Activated T-helper 17 cell treated with anti-CD3 and anti-CD28 coated beads, Interleukin-2, amount 50 U/mL, for 72 hours (primary cell): ENCODE data around the gene NCKAP1. TPM values are rescaled to one million over a fixed set of nuclear protein-coding genes. Genes with fewer than 3 reads are reported as not detected.
"Not testable (repeated sequence)": the region's sequence is repeated elsewhere in the genome, so short reads cannot be mapped to it uniquely, and the experiment has no call there.

Experiments used
- ATAC-seq: fragments of 150-1000 bp; cut with Tn5 transposase; replicated peaks from 2 replicates; pipeline ENCODE4 v1.10.0; 2021; ENCODE audit warnings: mild to moderate bottlenecking, moderate library complexity
- H3K27ac Mint-ChIP-seq: one replicate; pipeline ENCODE4 v1.8.0; 2022; ENCODE audit warnings: mixed read lengths
- H3K27me3 Mint-ChIP-seq: one replicate; pipeline ENCODE4 v1.8.0; 2022; ENCODE audit warnings: mixed read lengths
- H3K36me3 Mint-ChIP-seq: one replicate; pipeline ENCODE4 v1.8.0; 2022; ENCODE audit warnings: low read depth, mild to moderate bottlenecking, mixed read lengths
- H3K4me1 Mint-ChIP-seq: one replicate; pipeline ENCODE4 v1.8.0; 2022; ENCODE audit warnings: mixed read lengths
- H3K4me3 Mint-ChIP-seq: one replicate; pipeline ENCODE4 v1.8.0; 2022; ENCODE audit warnings: mild to moderate bottlenecking, mixed read lengths
- H3K9me3 Mint-ChIP-seq: one replicate; pipeline ENCODE4 v1.8.0; 2022; ENCODE audit warnings: mixed read lengths
- total RNA-seq, 2 donors: library from RNA; stranded (reverse); gene quantifications; one replicate each; pipeline ENCODE4 v1.2.3, GENCODE V29; 2022

NCKAP1 gene
- total RNA-seq, 2 donors from 2014 or later, result 7.6 to 8.4 TPM

DNA sequence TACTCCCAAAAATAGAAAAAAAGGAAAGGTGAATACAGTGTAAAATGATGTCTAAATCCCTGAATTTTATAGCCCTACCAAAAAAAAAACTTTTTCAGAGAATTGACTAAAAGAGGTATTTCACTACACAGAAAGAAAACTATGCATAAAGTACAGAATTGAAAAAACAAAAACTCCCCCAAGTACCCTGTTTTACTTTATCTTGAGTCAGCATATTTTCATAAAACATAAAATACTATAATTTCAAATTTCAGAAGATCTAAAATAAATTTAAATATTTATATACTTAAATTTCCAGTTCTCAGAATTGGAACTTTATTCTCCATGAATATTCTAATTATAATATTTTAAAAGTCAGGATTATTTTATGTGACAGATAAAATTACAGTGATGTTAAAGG lies 10.1 kb downstream of the NCKAP1 start:
- H3K4me3 Mint-ChIP-seq, result no peak overlapping the region
- no peak for ATAC-seq
- peaks cover under 1% of the 10 kb centered on the region for H3K36me3 Mint-ChIP-seq
- H3K9me3 Mint-ChIP-seq, result no peaks in the 10 kb centered on the region
- H3K4me1 Mint-ChIP-seq, result no peaks in the 10 kb centered on the region
- peaks cover under 1% of the 10 kb centered on the region for H3K27me3 Mint-ChIP-seq
- H3K27ac Mint-ChIP-seq, result no peak overlapping the region

DNA sequence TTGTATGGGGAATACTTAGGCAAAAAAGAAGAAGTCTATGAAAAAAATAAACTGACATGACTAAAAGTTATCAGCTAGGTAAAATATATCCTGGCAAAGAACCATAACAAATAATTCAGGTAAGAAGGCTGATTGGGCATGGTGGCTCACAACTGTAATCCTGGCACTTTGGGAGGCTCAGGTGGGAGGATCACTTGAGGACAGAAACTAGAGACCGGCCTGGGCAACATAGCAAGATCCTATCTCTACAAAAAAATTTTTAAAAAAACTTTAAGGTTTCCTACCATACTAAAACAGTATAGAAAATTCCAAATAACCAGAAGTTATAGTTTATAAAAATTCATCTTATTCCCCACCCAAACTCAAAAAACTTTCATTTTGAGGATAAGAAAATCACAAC lies 10.8 kb downstream of the NCKAP1 start:
- H3K27ac Mint-ChIP-seq, result no peak overlapping the region
- no peak overlapping the region for H3K4me3 Mint-ChIP-seq
- ATAC-seq, result no peak
- H3K36me3 Mint-ChIP-seq, result peaks cover 6% of the 10 kb centered on the region
- no peaks in the 10 kb centered on the region for H3K27me3 Mint-ChIP-seq
- H3K4me1 Mint-ChIP-seq, result no peaks in the 10 kb centered on the region
- H3K9me3 Mint-ChIP-seq, result no peaks in the 10 kb centered on the region

DNA sequence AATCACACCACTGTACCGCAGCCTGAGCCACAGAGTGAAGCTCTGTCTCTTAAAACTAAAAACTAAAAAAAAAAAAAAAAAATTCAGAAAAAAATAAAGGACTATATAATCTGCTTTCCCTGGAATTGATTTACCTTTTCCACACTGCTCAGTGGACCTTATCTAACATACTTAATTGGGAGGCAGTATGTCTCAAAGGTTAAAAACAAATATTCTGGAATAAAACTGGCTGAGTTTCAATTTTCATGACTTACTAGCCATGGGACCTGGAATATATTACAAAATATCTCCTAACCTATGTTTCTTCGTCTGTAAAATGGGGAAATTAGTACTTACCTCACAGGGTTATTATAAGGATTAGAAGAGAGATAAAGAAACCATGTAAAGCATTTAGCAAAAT lies 11.8 kb downstream of the NCKAP1 start:
- no peak overlapping the region for H3K27ac Mint-ChIP-seq
- no peaks in the 10 kb centered on the region for H3K4me1 Mint-ChIP-seq
- no peaks in the 10 kb centered on the region for H3K27me3 Mint-ChIP-seq
- H3K4me3 Mint-ChIP-seq, result no peak overlapping the region
- ATAC-seq, result no peak
- peaks cover 13% of the 10 kb centered on the region for H3K36me3 Mint-ChIP-seq
- no peaks in the 10 kb centered on the region for H3K9me3 Mint-ChIP-seq

DNA sequence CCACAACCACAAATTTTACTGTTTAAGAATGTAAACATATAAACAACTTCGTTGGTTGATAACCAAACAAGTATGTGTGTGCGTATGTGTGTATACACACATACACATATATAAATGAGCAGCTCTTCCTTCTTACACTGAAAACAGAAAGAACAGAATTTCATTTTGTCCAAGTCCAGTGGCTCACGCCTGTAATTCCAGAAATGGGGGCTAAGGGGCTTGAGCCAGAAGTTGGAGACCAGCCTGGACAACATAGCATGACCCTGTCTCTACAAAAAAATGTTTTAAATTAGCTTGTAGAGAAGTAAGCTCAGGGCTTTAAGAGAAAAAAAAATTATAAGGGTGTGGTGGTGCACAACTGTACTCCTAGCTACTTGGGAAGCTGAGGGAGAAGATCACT lies 12.3 kb downstream of the NCKAP1 start:
- ATAC-seq, result no peak
- no peaks in the 10 kb centered on the region for H3K9me3 Mint-ChIP-seq
- H3K4me1 Mint-ChIP-seq, result no peaks in the 10 kb centered on the region
- H3K4me3 Mint-ChIP-seq, result no peak overlapping the region
- no peaks in the 10 kb centered on the region for H3K27me3 Mint-ChIP-seq
- no peak overlapping the region for H3K27ac Mint-ChIP-seq
- H3K36me3 Mint-ChIP-seq, result peaks cover 15% of the 10 kb centered on the region

DNA sequence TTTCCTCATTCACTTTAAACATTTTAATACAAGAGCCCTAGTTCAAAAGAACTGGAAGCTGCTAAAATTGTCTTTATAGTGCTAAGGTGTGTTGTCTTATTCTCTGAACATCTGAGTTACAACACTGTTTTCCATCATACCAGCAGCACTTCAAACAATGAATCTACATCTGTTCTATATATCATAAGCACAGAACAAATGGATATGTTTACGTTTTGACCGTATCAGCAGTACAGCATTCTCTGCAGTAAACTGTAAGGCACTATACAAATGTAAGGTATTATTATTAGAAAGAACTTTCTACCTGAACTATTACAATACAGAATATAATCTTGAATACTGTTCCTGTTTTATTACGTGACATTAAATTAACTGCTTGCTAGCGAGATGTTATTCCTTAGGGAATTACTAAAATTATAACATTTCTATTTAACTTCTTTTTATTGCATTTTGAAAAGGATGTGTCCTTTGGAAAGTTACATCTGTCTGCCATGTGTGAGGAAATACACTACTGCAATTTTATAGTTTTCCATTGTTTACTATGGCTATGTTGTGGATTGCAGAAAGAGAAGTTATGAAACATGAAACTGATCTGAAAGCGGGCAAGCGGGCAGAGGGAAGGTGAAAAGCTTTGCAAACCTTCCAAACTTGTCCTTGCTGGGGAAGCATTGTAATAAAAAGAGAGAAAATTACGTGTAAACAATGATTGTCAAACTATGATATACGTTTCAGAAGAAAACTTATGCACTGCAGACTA lies 13.7 kb downstream of the NCKAP1 start:
- Mint-ChIP-seq H3K9me3 (no peaks in the 10 kb centered on the region), H3K27ac (no peak overlapping the region), H3K27me3 (no peaks in the 10 kb centered on the region), H3K4me1 (no peaks in the 10 kb centered on the region), H3K4me3 (no peak overlapping the region), H3K36me3 (peaks cover 21% of the 10 kb centered on the region)
- ATAC-seq, result no peak

DNA sequence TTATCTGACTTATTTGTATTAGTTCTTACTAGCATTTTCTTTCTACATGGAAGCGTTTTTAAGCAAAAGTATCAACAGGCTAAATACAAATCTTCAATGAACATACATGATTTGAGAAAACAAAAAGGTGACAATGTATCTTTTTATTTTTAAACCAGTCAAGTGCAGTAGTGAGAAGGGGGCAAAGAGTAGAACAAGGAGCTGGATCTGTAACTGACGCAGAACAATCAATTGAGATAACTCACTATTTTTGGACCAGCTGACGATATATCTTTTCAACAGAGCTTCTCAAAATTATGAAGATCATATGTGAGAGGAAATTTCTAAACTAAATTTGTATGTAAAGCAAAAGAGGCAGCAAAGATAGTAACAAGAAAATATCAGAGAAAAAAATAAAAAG lies 15.5 kb downstream of the NCKAP1 start:
- no peak for ATAC-seq
- Mint-ChIP-seq H3K27ac (no peak overlapping the region), H3K36me3 (peaks cover 21% of the 10 kb centered on the region), H3K4me1 (no peaks in the 10 kb centered on the region), H3K9me3 (no peaks in the 10 kb centered on the region), H3K4me3 (no peak overlapping the region), H3K27me3 (no peaks in the 10 kb centered on the region)

DNA sequence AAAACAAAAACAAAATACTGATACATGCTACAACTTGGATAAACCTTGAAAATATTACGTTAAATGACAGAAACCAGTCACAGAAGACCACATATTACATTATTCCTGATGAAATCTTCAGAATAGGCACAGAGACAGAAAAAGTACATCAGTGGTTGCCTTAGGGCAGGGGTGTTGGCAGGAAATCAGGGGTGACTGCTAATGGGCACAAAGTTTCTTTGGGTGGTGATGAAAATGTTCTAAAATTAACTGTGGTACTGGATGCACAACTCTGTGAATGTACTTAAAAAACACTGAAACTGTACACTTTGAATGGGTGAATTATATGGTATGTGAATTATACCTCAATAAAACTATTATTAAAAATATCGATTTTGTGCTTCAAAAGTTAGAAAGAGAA lies 16.6 kb downstream of the NCKAP1 start:
- Mint-ChIP-seq H3K4me1 (no peaks in the 10 kb centered on the region), H3K9me3 (no peaks in the 10 kb centered on the region), H3K27ac (no peak overlapping the region), H3K4me3 (no peak overlapping the region), H3K27me3 (no peaks in the 10 kb centered on the region), H3K36me3 (peaks cover 24% of the 10 kb centered on the region)
- no peak for ATAC-seq

DNA sequence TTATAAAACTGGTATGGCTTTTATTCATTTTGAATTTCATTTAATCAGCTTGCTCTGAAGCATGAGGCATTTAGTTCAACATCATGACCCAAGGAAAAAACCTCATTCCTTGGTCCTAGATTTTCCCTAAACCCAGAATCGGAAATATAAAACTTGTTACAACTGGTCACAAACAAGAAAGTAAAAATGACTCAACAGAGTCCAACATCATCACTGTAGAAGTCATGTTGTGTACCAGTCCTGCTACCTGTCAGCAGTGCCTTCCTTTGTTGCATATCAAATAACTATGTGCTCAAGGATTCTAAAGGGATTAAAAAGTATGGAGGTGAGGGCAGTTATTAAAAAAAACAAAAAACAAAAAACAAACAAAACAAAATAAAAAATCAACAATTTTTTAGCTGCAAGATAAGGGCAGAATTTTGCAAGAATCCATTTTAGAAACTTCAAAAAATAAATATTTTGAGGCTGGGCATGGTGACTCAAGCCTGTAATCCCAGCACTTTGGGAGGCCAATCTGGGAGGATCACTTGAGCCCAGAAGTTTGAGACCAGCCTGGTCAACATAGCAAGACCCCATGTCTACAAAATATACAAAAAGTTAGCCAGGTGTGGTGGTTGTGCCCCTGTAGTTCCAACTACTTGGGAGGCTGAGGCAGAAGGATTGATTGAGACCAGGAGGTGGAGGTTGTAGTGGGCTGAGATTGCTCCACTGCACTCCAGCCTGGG lies 18.4 kb downstream of the NCKAP1 start:
- Mint-ChIP-seq H3K27me3 (no peaks in the 10 kb centered on the region), H3K36me3 (peaks cover 29% of the 10 kb centered on the region), H3K4me1 (no peaks in the 10 kb centered on the region), H3K27ac (no peak overlapping the region), H3K9me3 (no peaks in the 10 kb centered on the region), H3K4me3 (no peak overlapping the region)
- no peak for ATAC-seq

DNA sequence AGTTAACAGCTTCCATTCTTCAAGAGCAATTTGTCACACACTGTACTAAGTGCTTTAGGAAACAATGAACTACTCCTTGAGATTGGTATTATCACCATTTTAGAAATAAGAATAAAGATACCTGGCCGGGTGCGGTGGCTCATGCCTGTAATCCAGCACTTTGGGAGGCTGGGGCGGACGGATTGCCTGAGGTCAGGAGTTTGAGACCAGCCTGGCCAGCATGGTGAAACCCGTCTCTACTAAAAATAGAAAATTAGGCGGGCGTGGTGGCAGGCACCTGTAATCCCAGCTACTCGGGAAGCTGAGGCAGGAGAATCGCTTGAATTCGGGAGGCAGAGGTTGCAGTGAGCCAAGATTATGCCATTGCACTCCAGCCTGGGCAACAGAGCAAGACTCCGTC lies 20.4 kb downstream of the NCKAP1 start:
- not testable (repeated sequence) for H3K4me1 Mint-ChIP-seq, ATAC-seq, H3K4me3 Mint-ChIP-seq, H3K9me3 Mint-ChIP-seq, H3K27me3 Mint-ChIP-seq, H3K27ac Mint-ChIP-seq
- peaks cover 25% of the 10 kb centered on the region for H3K36me3 Mint-ChIP-seq

DNA sequence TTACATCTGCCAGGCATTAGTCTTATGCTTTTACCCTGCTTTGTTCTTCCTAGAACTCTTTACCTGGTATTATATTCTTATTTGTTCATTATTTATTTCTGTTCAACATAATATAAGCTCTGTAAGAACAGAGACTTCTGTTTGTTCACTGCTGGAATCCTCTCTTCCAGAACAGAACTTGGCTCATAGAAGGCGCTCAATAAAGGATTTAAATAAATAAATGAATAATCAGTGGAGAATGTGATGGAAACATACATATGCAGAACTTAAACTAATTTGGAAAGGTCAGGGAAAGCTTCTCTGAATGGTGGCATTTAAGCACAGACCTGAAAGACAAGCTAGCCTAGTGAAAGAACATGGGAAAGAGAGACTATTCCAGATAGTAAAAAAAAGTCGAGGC lies 24.3 kb downstream of the NCKAP1 start:
- Mint-ChIP-seq H3K4me1 (no peaks in the 10 kb centered on the region), H3K9me3 (no peaks in the 10 kb centered on the region), H3K4me3 (no peak overlapping the region), H3K27ac (no peak overlapping the region), H3K27me3 (no peaks in the 10 kb centered on the region), H3K36me3 (peaks cover 8% of the 10 kb centered on the region)
- no peak for ATAC-seq

DNA sequence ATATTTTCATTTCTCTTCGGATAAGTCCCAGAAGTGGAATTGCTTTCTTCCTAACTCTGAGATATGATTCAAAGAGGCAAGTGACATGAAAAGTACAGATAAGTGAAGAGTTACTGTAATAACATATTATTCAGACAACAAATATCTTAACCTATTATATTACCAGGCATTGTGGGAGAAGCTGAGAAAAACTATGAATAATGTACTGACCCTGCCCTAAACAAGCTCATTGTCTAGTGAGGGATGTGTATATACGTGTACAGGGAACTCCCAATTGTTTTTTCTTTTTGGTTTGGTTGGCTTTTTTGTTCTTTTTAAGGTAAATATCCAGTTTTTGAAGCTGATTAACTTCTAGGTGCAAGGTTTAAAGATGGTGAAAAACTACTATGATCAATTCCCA lies 26.5 kb downstream of the NCKAP1 start:
- Mint-ChIP-seq H3K27me3 (no peaks in the 10 kb centered on the region), H3K4me1 (no peaks in the 10 kb centered on the region), H3K27ac (no peak overlapping the region), H3K4me3 (no peak overlapping the region), H3K9me3 (no peaks in the 10 kb centered on the region), H3K36me3 (peaks cover 6% of the 10 kb centered on the region)
- no peak for ATAC-seq

DNA sequence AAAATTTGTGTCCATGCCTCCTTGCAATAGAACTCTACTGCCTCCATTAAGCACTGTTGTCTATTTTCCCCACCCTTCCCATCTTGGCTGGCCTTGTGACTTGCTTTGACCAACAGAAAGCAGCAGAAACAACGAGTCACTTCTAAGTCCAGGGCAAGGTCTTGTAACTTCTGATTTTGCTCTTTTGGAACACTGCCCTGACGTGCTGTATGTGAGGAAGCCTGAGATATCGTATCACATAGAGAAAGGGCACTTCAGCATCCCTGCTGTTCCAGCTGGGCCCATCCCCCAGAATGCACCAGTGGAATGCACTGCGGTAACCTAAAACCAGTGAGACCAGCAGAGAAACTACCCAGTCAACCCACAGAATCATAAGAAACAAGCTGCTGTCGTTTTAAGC lies 28.1 kb downstream of the NCKAP1 start:
- Mint-ChIP-seq H3K27me3 (no peaks in the 10 kb centered on the region), H3K9me3 (no peaks in the 10 kb centered on the region), H3K4me3 (no peak overlapping the region), H3K27ac (no peak overlapping the region), H3K4me1 (no peaks in the 10 kb centered on the region), H3K36me3 (no peaks in the 10 kb centered on the region)
- ATAC-seq, result no peak

DNA sequence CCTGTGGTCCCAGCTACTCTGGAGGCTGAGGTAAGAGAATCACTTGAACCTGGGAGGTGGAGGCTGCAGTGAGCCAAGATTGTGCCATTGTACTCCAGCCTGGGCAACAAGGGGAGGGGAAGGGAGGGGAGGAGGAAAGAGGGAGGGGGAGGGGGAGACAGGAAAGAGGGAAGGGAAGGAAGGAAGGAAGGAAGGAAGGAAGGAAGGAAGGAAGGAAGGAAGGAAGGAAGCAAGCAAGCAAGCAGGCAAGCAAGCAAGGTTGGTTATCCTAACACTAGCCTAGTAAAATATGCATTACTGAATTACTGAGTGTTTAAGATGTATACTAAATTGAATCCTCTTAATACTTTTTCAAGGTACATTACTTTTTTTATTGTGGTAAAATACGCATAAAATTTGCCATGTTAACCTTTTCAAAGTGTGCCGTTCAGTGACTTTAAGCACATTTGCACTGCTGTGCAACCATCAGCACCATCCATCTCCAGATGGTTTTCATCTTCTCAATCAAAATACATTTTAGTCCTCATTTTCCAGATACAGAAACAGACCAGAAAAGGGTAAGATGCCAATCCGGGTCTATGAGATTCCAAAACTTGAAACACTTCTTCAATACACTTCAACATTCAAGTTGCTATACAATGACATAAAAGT lies 28.9 kb downstream of the NCKAP1 start:
- Mint-ChIP-seq H3K27me3 (no peaks in the 10 kb centered on the region), H3K9me3 (no peaks in the 10 kb centered on the region), H3K4me1 (no peaks in the 10 kb centered on the region), H3K27ac (no peak overlapping the region), H3K36me3 (no peaks in the 10 kb centered on the region), H3K4me3 (no peak overlapping the region)
- ATAC-seq, result no peak

DNA sequence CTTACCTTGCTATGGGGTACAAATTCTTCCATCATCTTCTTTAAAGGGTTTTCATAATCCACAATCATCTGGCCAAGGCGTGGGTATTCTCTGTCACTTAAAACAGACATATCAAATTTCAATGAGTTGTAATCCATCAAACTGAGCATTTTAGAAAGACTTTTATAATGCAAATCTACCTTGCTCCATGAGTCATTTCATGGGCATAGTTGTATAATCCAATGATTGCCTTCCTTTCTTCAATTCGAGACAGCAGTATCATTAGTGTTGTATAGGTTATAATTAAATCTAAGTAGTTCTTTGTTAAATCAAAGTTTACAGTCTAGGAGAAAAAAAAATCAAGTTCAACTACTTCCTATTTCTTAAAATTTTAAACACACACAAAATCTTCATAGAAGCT lies 36.3 kb downstream of the NCKAP1 start:
- no peak for ATAC-seq
- Mint-ChIP-seq H3K4me3 (no peak overlapping the region), H3K9me3 (no peaks in the 10 kb centered on the region), H3K27me3 (no peaks in the 10 kb centered on the region), H3K36me3 (peaks cover 41% of the 10 kb centered on the region), H3K27ac (no peak overlapping the region), H3K4me1 (no peaks in the 10 kb centered on the region)

DNA sequence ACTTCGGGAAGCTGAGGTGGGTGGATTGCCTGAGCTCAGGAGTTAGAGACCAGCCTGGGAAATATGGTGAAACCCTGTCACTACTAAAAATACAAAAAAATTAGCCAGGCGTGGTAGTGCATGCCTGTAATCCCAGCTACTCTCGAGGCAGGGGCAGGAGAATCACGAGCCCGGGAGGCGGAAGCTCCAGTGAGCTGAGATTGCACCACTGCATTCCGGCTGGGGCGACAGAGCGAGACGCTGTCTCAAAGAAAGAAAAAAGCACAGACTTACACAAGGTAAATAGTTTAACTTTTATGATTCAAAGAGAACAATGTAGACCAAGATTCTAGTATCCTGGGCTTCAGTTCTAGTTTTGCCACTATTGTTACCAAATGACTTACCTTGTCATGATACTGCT lies 37.4 kb downstream of the NCKAP1 start:
- Mint-ChIP-seq H3K36me3 (peaks cover 42% of the 10 kb centered on the region), H3K27ac (no peak overlapping the region), H3K4me3 (no peak overlapping the region), H3K9me3 (no peaks in the 10 kb centered on the region), H3K4me1 (no peaks in the 10 kb centered on the region), H3K27me3 (no peaks in the 10 kb centered on the region)
- no peak for ATAC-seq
